CD14-positive monocyte (primary cell): ENCODE measurements around the gene NLRC5. TPM values are rescaled to one million over a fixed set of nuclear protein-coding genes. Genes with fewer than 3 reads are reported as not detected.

Experiments used
- DNase-seq, 3 donors: peaks; one replicate each; pipeline ENCODE4 v3.0.0-alpha.2; 2011 to 2022
- H2AFZ ChIP-seq: 2 replicates; pipeline ENCODE4 v1.6.0; 2012; ENCODE audit warnings: mild to moderate bottlenecking, low read depth, low read length, inconsistent platforms; ENCODE audit not compliant: insufficient read depth, poor library complexity, severe bottlenecking
- H3K27ac ChIP-seq, 2 donors: 1 replicate in 1 of 2; 2 replicates in 1 of 2; pipeline ENCODE4 v1.5.1; 2012 to 2013; ENCODE audit warnings: low read length in 2 of 2, control low read depth in 1 of 2, inconsistent platforms in 1 of 2, low read depth in 1 of 2, mild to moderate bottlenecking in 1 of 2
- H3K27me3 ChIP-seq, 2 donors: one replicate each; pipeline versions ENCODE4 v1.6.0 to v1.6.1; 2011 to 2013; ENCODE audit warnings: low read length in 2 of 2; ENCODE audit not compliant: control insufficient read depth in 2 of 2, insufficient read depth in 2 of 2
- H3K36me3 ChIP-seq, 2 donors: replicated peaks in 1 of 2; 1 replicate in 1 of 2; 2 replicates in 1 of 2; pipeline versions ENCODE4 v1.5.1 to v1.6.1; 2012 to 2013; ENCODE audit warnings: low read length in 2 of 2, control low read depth in 1 of 2, inconsistent platforms in 1 of 2, mild to moderate bottlenecking in 1 of 2; ENCODE audit not compliant: insufficient read depth in 2 of 2, control insufficient read depth in 1 of 2
- H3K4me1 ChIP-seq, 2 donors: 1 replicate in 1 of 2; 2 replicates in 1 of 2; pipeline versions ENCODE4 v1.5.1 to v1.6.1; 2012 to 2013; ENCODE audit warnings: low read length in 2 of 2, control low read depth in 1 of 2, inconsistent platforms in 1 of 2, mild to moderate bottlenecking in 1 of 2, moderate library complexity in 1 of 2; ENCODE audit not compliant: insufficient read depth in 2 of 2, control insufficient read depth in 1 of 2
- H3K4me2 ChIP-seq: replicated peaks from 2 replicates; pipeline ENCODE3; 2012; ENCODE audit warnings: low read length, moderate library complexity, mild to moderate bottlenecking; ENCODE audit not compliant: poor library complexity, severe bottlenecking; ENCODE audit errors: extremely low read depth
- H3K4me3 ChIP-seq, 3 experiments: fragments of 200-600 bp in 1 of 3; sonication (generic) in 1 of 3; replicated peaks in 1 of 3; 1 replicate in 2 of 3; 2 replicates in 1 of 3; pipeline ENCODE4 v1.5.1; 2011 to 2013; ENCODE audit warnings: low read length in 3 of 3, mild to moderate bottlenecking in 3 of 3, control low read depth in 2 of 3, low read depth in 2 of 3, inconsistent platforms in 1 of 3, moderate library complexity in 1 of 3
- H3K79me2 ChIP-seq: 2 replicates; pipeline ENCODE4 v1.6.0; 2012; ENCODE audit warnings: mild to moderate bottlenecking, control low read depth, inconsistent platforms, low read length, moderate library complexity; ENCODE audit not compliant: insufficient read depth
- H3K9ac ChIP-seq: 2 replicates; pipeline ENCODE4 v1.6.0; 2017; ENCODE audit warnings: low read length, mild to moderate bottlenecking; ENCODE audit not compliant: insufficient read depth, poor library complexity, severe bottlenecking
- H3K9me3 ChIP-seq, 2 donors: replicated peaks in 1 of 2; 1 replicate in 1 of 2; 2 replicates in 1 of 2; pipeline versions ENCODE4 v1.5.1 to v1.6.1; 2012 to 2013; ENCODE audit warnings: low read length in 2 of 2, control low read depth in 1 of 2; ENCODE audit not compliant: control insufficient read depth in 1 of 2, insufficient read depth in 1 of 2
- H4K20me1 ChIP-seq: 2 replicates; pipeline ENCODE4 v1.6.0; 2012; ENCODE audit warnings: mild to moderate bottlenecking, low read length, control low read depth, moderate library complexity; ENCODE audit not compliant: insufficient read depth
- H3K27ac Mint-ChIP-seq, 7 donors: one replicate each; pipeline ENCODE4 v1.8.0; 2020; ENCODE audit warnings: mild to moderate bottlenecking in 7 of 7, mixed read lengths in 7 of 7, moderate library complexity in 6 of 7, inconsistent platforms in 2 of 7
- H3K27me3 Mint-ChIP-seq, 3 donors: one replicate each; pipeline ENCODE4 v1.8.0; 2021 to 2022; ENCODE audit warnings: low read depth in 3 of 3, mild to moderate bottlenecking in 3 of 3, mixed read lengths in 3 of 3, moderate library complexity in 3 of 3, inconsistent platforms in 1 of 3
- H3K36me3 Mint-ChIP-seq, 2 donors: one replicate each; pipeline ENCODE4 v1.8.0; 2020; ENCODE audit warnings: mixed read lengths in 2 of 2, inconsistent platforms in 1 of 2, mild to moderate bottlenecking in 1 of 2
- H3K4me1 Mint-ChIP-seq: one replicate; pipeline ENCODE4 v1.8.0; 2020; ENCODE audit warnings: mild to moderate bottlenecking, mixed read lengths
- H3K4me3 Mint-ChIP-seq, 2 donors: one replicate each; pipeline ENCODE4 v1.8.0; 2020; ENCODE audit warnings: mild to moderate bottlenecking in 2 of 2, mixed read lengths in 2 of 2, moderate library complexity in 1 of 2
- H3K9me3 Mint-ChIP-seq, 7 donors: one replicate each; pipeline ENCODE4 v1.8.0; 2020 to 2022; ENCODE audit warnings: mixed read lengths in 7 of 7, mild to moderate bottlenecking in 6 of 7, moderate library complexity in 6 of 7, inconsistent platforms in 2 of 7
- WGBS: methylation state at CpG from one replicate; pipeline ENCODE4 v1.1.5; 2013; ENCODE audit warnings: missing lambda C conversion rate; ENCODE audit not compliant: insufficient coverage; 5-methylcytosine and 5-hydroxymethylcytosine counted together
- intact Hi-C, 2 donors: fragments of 100-400 bp; cut with micrococcal nuclease; formaldehyde crosslinking; loops; one replicate each; pipeline versions ENCODE4 v1.15.0 to v1.15.1; 2023
- polyA plus RNA-seq, 3 donors: library from polyadenylated mRNA; depleted of rRNA in 1 of 3; unstranded in 2 of 3; stranded (reverse) in 1 of 3; fragments of 300-500 nt in 2 of 3; fragments of >200 nt in 1 of 3; fragmentation: Illumina TruSeq in 2 of 3; gene quantifications; 1 replicate in 2 of 3; 2 replicates in 1 of 3; pipeline ENCODE4 v1.2.3, GENCODE V29; 2012 to 2021
- TF ChIP-seq, protein P1 (sequence below): fragments of 200-600 bp; IDR thresholded peaks from one replicate; pipeline ENCODE4 v1.8.0; 2022; ENCODE audit warnings: antibody characterized with exemption, mild to moderate bottlenecking

The NLRC5 gene
- polyA plus RNA-seq, 3 donors: 10.3 to 171 (median 21.6) TPM

GRCh38 chr16:57025941-57026777 is 36.8 kb downstream of the NLRC5 start:
- DNase-seq: peak; percentile 37 to 46 (median 45)

DNA sequence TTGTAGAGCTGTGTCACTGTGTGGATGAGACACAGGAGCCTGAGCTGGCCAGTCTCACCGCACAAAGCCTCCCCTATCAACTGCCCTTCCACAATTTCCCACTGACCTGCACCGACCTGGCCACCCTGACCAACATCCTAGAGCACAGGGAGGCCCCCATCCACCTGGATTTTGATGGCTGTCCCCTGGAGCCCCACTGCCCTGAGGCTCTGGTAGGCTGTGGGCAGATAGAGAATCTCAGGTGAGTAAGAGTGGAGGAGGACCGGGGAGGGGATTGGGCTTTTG is 37.4 kb downstream of the NLRC5 start:
- peak overlapping the region; percentile 60 to 67 for H3K27ac ChIP-seq

More at GRCh38 chr16:57025941-57026777, 36.8 kb downstream of the NLRC5 start:
- TF ChIP-seq, protein P1, sequence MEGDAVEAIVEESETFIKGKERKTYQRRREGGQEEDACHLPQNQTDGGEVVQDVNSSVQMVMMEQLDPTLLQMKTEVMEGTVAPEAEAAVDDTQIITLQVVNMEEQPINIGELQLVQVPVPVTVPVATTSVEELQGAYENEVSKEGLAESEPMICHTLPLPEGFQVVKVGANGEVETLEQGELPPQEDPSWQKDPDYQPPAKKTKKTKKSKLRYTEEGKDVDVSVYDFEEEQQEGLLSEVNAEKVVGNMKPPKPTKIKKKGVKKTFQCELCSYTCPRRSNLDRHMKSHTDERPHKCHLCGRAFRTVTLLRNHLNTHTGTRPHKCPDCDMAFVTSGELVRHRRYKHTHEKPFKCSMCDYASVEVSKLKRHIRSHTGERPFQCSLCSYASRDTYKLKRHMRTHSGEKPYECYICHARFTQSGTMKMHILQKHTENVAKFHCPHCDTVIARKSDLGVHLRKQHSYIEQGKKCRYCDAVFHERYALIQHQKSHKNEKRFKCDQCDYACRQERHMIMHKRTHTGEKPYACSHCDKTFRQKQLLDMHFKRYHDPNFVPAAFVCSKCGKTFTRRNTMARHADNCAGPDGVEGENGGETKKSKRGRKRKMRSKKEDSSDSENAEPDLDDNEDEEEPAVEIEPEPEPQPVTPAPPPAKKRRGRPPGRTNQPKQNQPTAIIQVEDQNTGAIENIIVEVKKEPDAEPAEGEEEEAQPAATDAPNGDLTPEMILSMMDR: no peak
- H3K4me3 ChIP-seq: peak overlapping the region in 1 of 3 experiments; percentile 30
- H3K27me3 ChIP-seq: no peaks in the 10 kb centered on the region
- intact Hi-C loops: no loop called here
- no peak overlapping the region for H3K4me3 Mint-ChIP-seq
- H3K36me3 ChIP-seq: peaks cover 37 to 72% of the 10 kb centered on the region in 2 donors
- peaks cover 0 to 5% (median 0%) of the 10 kb centered on the region in 7 donors for H3K9me3 Mint-ChIP-seq
- H3K27me3 Mint-ChIP-seq: no peaks in the 10 kb centered on the region
- H3K4me1 Mint-ChIP-seq: peaks cover 71% of the 10 kb centered on the region
- H3K9ac ChIP-seq: peak overlapping the region; percentile 1
- peaks cover 7% of the 10 kb centered on the region for H4K20me1 ChIP-seq
- peak overlapping the region; percentile 54 to 86 (median 82) for H3K27ac Mint-ChIP-seq
- peaks cover 11% of the 10 kb centered on the region for H3K79me2 ChIP-seq
- H3K4me1 ChIP-seq: peaks cover 53% of the 10 kb centered on the region in 2 donors
- peak overlapping the region; percentile 60 to 67 for H3K27ac ChIP-seq
- H3K36me3 Mint-ChIP-seq: peaks cover 75 to 79% of the 10 kb centered on the region in 2 donors
- WGBS: 25% methylated on average over 14 of the region's 21 CpGs
- H3K9me3 ChIP-seq: no peaks in the 10 kb centered on the region
- peak overlapping the region; percentile 55 for H2AFZ ChIP-seq
- H3K4me2 ChIP-seq: peak overlapping the region; percentile 31

More for the DNA sequence above, 37.4 kb downstream of the NLRC5 start:
- Mint-ChIP-seq H3K4me3 (no peak overlapping the region), H3K9me3 (peaks cover 0 to 5% (median 0%) of the 10 kb centered on the region in 7 donors), H3K36me3 (peaks cover 75 to 79% of the 10 kb centered on the region in 2 donors), H3K4me1 (peaks cover 77% of the 10 kb centered on the region), H3K27ac (peak overlapping the region in 2 of 7 donors; percentile 75 to 84), H3K27me3 (no peaks in the 10 kb centered on the region)
- intact Hi-C loops: no loop called here
- Histone ChIP-seq H3K79me2 (peaks cover 11% of the 10 kb centered on the region), H3K4me1 (peaks cover 57% of the 10 kb centered on the region in 2 donors), H4K20me1 (peaks cover 3% of the 10 kb centered on the region), H2AFZ (no peak overlapping the region), H3K27me3 (no peaks in the 10 kb centered on the region), H3K4me3 (peak overlapping the region in 1 of 3 experiments; percentile 30), H3K9ac (no peak overlapping the region), H3K9me3 (no peaks in the 10 kb centered on the region), H3K36me3 (peaks cover 33 to 72% of the 10 kb centered on the region in 2 donors), H3K4me2 (peak overlapping the region; percentile 31)
- 83% methylated on average over 1 of the region's 3 CpGs for WGBS
- TF ChIP-seq, protein P1: no peak
- no peak for DNase-seq
